ENCODE results near the gene STXBP1. TPM values are rescaled to one million over a fixed set of nuclear protein-coding genes. Genes with fewer than 3 reads are reported as not detected.

Gene STXBP1
- total and polyA plus RNA-seq, 2 of the 8 experiments (the other 6 are each of a cell fraction or from before 2014, with no cell fraction given), result 11.5 to 60.9 TPM

- TF ChIP-seq CHD7 (IDR thresholded peaks at IDR 0.05; ENCODE audit: insufficient replicate concordance, low read length) (no peak), CREB1 (IDR thresholded peaks at IDR 0.05) (no peak), SP2 (IDR thresholded peaks at IDR 0.05; ENCODE audit: low read length) (no peak), KDM1A (IDR thresholded peaks at IDR 0.05; ENCODE audit: borderline replicate concordance, low read length) (no peak), NRF1 (IDR thresholded peaks at IDR 0.05; ENCODE audit: low read depth, low read length) (no peak), SIRT6 (IDR thresholded peaks at IDR 0.05; ENCODE audit: low read length) (no peak), RFX5 (IDR thresholded peaks at IDR 0.05; ENCODE audit: borderline replicate concordance, low read depth, low read length) (no peak)
Observed at GRCh38 chr9:127585161-127585819, 26.8 kb upstream of the STXBP1 start (continued).
